NCI-H128 (cell line): ENCODE results near the gene LIG1.

ENCODE experiments used
- DNase-seq: peaks from one replicate; lab custom pipeline; 2025; ENCODE audit not compliant: unreplicated experiment; lab: John Stamatoyannopoulos, UW

The LIG1 gene

DNA sequence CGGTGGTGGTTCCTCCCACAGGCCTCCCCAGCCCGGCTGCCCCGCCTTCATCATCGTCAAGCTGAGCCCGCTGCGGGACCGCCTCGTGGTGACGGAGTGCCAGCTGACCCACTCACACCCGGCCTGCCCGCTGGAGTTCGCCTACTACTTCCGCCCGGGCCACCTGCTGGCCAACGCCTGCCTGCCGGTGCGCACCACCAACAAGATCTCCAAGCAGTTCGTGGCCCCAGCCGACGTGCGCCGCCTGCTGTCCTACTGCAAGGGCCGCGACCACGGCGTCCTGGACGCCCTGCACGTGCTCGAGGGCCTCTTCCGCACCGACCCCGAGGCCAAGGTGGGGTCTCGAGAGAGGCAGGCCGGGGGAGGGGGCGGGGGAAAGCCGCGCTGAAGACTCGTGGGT is 12.3 kb upstream of the LIG1 start:
- no peak for DNase-seq

DNA sequence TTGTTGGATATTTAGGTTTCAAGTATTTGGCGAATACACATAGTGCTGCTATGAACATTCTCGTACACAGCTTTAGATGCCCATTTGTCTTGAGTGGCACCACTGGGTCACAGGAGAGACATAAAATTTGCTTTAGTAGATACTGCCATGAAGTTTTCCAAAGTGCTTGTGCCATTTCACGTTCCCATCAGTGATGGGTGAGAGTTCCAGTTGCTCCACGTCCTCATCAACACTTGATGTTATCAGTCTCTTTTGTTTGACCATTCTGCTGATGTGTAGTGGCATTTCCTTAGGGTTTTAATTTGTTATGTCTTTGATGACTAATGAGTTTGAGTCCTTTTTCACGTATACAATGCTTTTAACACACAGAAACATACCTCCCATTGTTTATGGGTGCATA is 11.4 kb upstream of the LIG1 start:
- no peak for DNase-seq

DNA sequence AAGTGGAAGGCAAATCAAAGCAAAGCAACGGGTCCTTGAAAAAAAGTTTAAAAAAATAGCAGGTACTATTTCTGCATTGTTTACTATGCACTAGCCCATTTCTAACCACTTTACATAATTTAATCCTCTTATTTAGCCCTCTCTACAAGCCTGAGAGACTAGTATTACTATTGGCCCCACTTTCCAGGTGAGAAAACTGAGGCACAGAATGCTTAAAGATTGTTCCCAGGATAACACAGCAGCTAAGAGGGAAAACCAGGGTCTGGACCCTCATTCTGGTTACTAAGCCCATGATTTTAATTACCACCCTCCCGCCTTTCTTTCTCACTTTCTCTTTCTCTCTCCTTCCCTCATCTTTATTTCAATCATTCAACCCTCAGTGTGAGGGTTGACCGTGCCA is 6.1 kb upstream of the LIG1 start:
- no peak for DNase-seq

DNA sequence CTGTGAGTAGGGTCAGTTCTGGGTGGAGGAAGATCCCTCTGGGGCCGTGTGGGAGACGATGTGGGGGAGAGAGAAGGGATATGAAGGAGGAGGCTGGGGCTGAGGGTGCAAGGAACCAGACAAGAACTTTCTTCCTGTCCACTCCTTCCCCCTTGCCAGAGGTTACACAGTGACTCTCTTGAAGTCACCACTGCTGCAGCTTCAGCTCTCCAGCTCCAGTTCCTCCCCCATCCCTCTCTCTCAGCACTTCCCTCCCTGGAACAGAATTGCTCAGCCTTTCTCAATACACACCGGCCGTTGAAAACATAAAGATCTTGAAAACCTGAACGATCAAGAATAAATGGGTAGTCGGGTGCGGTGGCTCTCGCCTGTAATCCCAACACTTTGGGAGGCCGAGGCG is 5.4 kb upstream of the LIG1 start:
- DNase-seq: no peak

DNA sequence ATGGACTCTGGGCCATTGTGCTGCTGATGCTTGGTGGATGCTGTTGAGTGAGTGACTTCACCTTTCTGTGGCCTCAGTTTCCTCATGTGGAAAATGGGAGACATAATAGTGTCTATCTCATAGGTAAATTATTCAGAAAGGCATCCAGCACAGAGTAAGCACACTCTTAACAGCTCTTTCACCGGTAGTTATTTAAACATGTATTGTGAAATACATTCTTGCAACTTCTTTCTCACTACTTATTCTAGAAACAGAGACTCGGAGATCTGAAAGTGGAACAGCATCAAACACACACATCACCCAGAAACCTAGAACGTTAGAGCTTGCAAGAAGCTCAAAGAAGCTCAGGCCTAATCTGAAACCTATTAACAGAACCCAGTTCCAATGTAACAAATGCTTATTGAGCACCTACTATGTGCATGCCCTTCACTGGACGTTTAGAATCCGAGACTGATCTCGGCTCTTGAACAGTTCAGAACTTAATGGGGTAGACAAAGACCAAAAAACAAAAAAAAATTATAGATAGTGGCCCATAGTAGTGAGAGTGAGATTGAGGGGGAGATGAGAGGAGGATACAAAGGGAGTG is 4.4 kb upstream of the LIG1 start:
- DNase-seq: no peak

DNA sequence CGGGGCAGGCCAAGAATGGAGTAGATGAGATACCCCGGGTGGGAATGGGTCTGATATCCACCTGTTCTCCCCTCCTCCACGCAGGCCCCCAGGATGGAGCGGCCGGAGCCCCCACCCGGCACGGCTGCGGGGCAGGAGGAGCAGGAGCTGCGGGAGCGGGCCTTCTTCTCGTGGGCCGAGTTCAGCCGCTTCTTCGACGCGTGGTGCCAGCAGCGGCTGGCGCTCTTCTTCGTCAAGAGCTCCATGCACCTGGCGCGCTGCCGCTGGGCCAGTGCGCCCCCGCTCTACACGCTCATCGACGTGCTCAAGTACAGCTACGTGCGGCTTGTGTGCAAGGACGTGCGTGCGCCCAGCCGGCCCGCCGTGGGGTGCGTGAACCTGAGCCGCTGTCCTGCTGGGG is 1.6 kb upstream of the LIG1 start:
- DNase-seq: no peak

DNA sequence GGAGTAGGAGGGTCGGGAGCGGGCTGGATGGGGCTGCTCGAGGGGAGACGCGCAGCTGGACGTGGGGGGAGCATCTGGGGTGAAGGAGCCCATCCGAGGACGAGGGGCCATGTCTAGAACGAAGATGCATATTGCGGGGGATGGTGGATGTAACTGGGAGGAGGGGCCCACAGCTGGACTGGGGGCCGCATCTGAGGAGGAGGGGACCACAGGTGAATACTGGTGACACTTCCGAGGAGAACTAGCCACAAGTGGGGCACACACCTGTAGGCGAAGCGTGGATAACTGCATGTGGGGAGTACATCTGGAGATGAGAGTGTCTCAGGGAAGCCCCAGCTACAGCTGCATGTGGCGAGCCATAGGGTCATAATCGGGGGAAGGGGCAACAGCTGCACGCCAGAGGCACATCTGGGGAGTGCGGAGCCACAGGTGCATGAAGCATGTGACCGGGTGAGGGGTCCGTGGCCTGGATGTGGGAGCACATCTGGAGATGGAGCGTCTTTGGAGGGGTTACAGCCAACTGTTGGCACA is 738 bp upstream of the LIG1 start:
- DNase-seq: no peak

DNA sequence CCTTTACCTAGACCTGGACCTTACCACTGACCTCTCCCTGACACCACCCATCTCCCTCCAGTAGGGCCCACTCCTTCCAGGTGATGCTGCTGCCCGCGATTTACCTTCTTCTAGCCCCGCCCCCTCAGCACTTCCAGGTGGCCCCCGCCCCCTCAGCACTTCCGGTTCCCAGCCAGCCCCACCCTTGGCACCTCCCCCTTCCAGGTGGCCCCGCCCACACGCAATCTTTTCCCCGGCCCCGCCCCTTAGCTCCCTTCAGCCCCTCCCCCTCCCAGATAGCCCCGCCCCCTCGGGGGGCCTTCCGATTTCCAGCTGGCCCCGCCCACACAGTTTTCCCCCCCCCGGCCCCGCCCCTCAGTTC is 586 bp downstream of the LIG1 start:
- DNase-seq: peak; percentile 38

DNA sequence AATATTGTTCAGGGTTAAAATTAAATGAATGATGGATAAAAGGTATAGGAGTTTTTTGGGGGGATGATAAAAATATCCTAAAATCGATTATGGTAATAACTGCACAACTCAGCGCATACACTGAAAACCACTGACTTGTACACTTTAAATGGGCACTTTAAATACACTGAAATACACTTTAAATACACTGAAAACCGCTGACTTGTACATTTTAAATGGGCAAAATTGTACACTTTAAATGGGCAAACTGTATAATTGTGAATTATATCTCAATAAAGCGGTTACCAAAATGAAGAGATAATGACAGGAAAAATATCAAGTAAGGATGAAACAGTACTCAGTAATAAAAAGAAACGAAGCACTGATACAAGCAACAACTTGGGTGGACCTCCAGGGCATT is 1.5 kb downstream of the LIG1 start:
- DNase-seq: no peak

DNA sequence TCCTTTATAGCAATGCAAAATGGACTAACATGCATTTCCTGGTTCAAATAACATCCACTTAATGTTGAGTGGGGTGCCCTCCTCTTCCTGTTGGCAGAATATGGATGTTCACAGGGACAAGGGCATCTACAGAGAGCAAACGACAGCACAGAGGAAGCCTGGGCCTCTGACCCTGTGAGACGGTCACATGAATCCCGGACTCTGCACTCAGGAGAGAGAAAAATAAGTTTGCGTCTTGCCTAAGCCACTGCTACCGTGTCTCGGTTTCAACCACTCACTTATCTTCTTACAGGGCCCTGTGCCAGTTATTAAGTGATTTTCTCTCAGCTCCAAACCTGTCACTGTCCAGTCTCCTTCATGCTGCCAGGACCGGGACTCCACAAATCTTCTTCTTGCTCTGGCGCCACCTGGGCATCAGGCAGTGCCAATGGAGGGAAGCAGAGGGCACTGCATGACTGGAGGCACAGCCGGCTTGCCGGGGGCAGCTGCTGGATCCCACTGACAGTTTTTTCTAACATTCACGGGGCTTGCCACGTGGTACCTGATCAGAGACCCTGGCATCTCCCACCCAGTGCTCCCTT is 11.8 kb downstream of the LIG1 start:
- DNase-seq: no peak

DNA sequence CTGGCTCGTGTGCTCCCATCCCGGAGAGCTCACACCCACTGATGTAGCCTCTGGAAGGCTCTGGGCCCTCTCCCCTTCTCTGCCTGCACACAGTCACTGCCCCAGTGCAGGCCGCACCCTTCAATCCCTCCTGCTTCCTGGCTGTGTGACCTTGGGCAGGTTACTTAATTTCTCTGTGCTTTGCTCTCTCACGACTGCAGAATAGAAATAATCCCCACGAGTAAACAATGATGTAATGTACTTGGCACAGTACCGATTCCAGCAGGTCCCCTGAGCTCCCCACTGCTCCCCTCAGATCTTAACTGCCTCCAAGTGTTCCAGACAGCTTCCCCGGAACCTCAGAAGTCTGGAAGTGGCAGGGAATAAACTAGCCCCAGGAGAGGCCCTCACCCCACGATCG is 16.1 kb downstream of the LIG1 start:
- no peak for DNase-seq

DNA sequence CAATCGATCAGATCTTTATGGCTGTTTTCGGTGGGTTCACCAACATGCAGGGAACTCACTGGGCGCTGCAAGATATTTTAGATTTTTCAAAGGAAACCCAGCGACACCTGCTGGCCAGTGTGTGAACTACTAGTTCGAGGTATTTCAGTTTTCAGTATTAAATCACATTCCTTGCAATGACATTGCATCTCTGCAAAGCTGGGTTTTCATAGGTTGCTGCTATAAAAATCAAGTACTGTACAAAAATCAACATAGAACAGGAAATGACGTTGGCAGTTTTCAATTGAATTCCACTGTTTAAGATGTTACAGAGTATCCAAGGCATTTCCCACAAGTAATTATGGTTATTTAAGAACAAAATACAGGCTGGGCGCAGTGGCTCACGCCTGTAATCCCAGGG is 17.6 kb downstream of the LIG1 start:
- no peak for DNase-seq

DNA sequence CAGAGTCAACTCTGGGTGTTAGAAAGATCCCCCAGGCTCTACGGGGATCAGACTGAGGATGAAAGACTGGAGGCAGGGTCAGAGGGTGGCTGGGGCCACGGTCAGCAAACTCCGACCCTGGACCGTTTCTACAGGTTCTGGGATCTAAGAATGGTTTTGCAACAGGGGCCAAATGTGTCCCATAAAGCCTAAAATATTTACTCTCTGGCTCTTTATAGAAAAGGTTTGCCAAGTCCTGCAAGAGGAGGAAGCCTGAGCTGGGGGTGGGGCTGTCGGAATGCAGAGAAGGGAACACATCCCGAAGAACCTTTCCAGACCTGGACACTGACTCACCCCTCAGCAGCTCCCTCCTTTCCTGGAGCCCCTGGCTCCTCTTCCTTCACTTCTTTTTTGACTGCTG is 20.7 kb downstream of the LIG1 start:
- DNase-seq: no peak

DNA sequence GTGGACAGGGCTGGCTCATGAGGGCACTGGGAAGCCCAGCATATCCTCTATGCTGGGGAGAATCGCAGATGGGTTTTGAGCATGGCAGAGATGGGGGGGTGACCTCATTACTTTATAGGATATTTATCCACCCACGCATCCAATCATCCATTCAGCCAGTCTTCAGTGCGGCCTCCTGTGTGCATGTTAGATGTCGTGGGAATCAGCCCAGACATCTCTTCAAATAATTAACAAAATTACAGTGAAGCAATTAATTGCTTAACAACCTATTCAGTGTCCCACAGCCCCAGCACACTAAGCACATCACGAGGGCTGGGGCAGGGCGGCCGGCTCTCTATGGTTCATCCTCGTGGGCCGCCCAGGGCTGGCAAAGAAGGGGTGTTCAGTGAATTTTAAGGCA is 21.6 kb downstream of the LIG1 start:
- DNase-seq: no peak

DNA sequence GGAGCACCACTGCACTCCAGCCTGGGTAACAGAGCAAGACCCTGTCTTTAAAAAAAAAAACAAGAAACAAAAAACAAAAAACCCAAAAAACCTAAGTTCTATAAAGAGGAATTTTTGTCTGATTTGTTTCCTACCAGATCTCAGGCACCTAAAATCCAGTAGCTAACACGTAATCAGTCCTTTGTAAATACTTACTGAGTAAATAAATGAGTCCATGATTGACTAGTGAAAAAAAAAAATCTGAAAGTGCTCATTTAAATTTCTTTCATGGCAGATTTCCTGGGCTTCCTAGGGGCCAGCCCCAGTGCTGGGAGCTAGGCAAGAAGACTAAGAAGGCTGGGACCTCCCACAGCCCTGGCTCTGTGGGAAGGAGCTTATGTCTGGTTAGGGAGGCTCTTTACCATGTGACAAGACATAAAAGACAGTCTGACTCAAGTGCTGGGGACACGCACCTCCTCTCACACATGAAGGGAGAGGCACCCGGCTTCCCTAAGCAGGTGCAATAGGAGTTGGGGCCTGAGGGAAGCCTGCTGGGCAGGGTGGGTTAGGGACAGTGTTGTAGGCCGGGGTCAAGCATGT is 22.5 kb downstream of the LIG1 start:
- no peak for DNase-seq

DNA sequence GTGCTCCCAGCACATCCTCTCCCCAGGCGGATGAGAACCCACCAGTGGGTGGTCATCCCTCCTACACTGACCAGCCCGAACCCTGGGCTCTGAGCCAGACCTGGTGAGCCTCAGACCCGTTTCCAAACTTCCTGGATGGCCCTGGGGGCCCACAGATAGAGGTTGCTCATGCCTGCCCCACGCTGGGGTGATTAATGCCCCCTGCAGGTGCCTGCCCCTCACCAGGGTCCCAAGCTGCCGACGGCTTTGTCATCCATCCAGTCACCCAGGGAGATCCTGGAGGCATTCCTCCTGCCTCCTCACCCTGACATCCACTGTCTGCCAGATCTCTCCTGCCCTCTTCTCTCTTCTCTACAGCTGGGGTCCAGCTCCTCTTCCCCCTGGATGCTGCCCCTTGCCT is 31.1 kb downstream of the LIG1 start:
- DNase-seq: no peak

DNA sequence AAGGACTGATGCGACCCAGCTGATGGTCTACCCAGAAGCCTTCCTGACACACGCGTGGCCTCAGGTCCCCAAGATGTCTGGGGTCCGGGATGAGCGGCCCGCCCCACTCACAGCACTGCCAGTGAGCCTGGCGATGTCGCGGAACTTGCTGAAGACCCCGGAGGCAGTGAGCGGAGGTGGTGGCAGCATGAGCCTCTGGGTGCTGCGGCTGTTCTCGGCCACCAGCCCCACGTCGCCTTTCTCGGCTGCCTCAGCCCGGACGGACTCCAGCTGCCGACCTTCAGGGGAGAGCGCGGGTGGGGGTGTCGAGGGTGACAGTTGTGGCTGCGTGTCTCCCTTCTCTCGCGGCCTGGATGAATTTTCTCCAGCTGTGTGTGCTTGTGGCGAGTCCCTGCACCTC is 32.7 kb downstream of the LIG1 start:
- DNase-seq: no peak

DNA sequence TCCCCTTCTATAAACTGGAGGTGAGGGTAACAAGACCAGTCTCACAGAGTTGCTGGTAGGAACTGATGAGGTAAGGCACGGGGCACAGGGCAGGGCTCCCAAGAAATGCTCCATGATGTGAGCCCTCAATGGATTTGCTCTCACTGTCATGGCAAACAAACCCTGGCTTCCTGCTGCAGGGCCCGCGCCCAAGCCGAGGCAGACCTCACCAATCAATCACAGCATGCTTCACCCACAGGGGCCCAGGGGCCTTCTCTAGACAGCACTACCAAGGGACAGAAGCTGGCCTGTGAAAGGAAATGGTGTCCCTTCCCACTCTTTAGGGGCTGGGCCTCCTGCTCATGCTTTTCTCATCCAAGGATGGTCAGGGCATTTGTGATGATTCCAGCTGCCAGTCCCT is 33.6 kb downstream of the LIG1 start:
- no peak for DNase-seq

DNA sequence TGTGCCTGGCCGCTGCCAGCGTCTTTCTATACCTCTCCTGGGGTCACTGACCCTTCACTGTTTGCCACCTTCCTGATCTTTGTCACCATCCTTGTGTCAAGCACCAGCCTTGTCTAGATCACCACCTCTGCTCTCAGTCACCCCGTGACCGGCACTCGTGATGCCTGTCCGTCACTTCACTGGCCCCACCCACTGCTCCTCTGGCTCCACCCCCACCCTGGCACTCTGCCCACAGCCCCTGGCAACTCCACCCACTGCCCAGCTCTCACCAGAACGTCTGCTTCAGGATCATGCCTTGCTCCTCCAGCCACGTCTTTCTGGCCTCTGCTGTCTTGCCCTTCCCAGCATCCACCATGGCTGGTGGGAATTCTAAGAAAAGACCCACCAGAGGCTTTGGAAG is 34.7 kb downstream of the LIG1 start:
- no peak for DNase-seq

DNA sequence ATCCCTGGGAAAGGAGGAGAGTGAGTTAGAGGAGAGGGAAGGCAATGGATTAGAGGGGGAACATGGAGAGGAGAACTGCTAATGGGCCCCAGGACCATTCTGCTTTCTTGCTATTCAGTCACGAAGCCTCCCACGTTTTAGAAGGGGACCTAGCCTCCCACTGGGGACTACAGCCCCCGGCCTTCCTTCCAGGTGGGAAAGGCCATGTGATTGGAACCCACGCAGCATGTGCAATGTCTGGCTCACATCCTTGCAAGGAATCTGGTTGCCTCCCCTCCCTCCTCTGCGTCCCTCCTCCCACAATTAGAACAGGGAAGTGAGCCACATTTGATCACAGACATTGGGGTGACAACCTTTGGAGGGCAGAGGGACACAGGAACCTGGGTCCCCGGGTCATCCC is 37.0 kb downstream of the LIG1 start:
- no peak for DNase-seq

DNA sequence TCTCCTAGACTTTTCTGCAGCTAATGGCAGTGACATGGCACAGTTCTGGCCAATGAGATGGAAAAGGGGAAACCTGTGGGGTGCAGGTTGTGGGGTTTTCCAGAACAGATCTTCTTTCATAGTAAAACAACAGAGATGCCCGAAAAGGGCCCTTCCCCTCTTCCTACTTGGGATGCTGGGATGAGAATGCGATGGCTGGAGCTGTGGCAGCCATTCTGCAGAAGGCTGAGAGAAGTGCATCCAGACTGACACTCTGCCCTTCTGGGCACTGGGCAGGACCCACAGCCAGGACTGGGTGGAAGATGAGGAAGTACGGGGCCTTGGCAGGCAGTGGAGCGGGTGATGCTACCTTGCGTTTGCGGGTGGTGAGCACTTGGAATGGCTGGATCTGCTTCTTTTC is 42.6 kb downstream of the LIG1 start:
- no peak for DNase-seq

DNA sequence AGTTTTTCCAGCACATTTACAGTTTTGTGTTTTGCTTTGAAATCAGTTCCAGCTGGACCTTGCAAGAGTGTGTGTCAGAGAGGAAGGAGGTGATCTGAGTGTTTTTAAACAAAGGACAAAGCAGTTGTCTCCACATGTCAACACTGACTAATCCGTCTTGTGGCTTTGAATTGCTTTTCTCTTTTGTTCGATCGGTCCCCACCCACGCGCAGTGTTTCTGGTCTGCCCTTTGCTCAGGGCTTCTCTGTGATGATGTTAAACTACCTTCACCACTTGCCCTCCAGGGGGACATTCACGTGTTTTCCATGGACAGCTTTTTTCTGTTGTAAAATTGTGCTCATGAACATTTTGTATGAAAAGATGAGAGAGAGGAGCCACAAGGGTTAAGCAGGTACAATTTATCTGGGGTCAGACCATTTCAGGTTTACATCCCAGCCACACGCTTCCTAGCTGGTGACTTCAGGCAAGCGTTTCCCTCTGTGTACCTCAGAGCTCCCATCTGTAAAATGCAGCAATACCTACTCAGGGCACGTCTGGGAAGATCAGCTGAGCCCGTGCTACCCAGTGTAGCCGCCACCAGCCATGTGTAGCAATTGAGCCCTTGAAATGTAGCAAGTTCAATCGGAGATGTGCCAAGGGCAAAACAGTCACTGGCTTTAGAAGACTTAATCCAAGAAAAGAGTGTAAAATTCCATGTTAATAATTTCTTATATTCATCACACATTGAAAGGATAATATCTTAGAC is 46.1 kb downstream of the LIG1 start:
- DNase-seq: no peak
